Measurements from ENCODE around the gene MXI1.
A peak's percentile ranks its signal among the peaks of the same experiment; 100 is the strongest.

MXI1 gene

DNA sequence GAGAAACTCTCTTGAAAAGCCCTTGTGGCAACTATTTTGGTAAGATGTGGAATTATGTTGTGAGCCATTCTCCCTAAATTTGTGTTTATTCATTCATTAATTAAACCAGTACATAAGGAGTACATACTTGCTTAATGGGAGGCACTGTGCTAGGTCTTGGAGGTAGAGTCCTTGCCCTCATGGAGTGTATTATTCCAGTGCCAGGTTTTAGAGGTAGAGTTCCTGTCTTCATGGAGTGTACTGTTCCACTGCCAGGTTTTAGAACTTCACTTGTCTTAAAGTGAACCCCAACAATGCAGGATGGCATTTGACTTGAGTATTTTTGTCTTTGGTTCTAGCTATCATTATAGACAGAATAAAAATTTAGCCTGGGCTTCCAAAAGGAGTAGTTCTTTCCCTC, 8.8 kb downstream of the MXI1 start:
- no peak for DNase-seq (ENCODE audit: low spot score)

DNA sequence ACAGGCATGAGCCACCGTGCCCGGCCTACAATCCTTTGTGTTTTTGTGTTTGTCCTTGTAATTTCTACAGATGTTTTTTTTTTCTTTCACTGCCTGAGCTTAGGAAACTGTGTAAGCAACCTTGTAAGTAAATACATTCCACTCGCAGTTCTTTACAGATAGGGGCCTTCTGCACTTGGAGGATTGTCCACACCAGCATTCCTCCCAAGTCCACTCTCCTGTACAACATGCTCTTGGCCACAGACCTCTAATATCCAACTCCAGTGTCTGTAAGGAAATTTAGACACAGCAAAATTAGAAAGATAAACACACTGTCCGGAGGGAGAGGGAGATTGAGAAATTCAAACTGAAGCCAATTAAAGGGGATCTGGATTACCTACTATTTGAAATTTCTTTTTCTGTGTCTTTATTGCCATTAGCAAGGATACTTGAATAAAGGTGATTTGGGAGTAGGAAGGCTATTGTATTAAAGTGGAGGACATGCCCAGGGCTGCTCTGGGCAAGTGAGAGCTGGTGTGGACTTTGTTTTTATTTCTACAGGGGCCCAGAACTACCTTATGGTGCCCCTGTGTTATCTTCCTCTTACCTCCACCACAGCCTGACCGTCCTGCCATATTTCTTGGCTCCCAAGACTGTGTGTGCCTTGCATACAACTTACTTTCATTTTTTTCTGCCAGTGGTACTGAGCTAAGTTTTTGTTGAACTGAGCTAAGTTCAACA, 9.7 kb downstream of the MXI1 start:
- DNase-seq (ENCODE audit: low spot score) = no peak

DNA sequence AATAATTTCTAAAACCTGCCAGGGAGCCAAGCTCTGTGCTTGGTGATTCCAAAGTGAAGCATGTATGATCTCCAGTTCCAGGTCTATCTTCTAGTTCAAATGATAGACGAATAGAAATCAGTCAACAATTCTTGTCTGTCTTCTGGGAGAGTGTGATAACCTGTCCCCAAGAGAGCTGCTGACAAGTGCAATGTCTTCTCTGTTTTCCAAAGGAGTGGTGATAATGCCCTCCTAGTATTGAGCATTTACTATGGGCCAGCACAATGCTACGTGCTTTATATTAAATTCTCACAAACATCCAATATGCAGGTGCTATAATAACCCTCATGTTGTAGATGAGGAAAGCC, 10.2 kb downstream of the MXI1 start:
- DNase-seq (ENCODE audit: low spot score) = no peak

DNA sequence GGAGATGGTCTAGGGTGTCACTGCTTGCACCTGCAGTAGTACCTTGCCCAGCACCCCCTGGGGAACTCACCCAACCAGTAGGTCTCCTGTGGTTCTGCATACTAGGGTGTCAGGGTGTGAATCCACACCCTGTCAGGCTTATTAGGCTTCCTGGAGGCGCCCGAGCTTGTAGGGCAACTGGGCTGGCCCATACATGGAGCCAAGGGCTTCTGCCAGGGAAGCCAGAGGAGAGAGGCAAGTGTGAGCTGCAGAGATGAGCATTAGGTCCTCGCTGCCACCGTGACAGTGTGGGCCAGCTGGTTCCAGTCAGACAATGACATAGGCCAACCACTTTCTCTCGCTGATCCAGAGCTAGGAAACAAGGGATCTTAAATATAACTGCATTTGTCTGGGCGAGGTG, 11.2 kb downstream of the MXI1 start:
- no peak for DNase-seq (ENCODE audit: low spot score)

DNA sequence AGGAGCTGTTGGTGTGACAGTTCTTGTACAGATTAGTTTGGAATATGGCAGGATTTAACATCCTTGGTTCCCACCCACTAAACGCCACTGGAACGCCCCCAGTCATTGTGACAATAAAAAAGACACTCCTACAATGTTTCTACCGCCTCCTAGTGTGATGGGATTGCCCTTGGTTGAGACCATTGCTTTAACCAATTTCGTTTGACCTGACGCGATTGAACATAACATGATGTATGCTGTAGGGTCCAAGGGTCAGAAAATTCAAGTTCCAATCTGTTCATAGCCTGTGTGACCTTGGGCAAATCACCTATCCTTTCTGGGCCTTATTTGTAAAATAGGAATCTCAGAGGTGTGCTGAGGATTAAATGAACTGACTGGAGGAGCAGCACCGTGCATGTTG, 12.5 kb downstream of the MXI1 start:
- no peak for DNase-seq (ENCODE audit: low spot score)

DNA sequence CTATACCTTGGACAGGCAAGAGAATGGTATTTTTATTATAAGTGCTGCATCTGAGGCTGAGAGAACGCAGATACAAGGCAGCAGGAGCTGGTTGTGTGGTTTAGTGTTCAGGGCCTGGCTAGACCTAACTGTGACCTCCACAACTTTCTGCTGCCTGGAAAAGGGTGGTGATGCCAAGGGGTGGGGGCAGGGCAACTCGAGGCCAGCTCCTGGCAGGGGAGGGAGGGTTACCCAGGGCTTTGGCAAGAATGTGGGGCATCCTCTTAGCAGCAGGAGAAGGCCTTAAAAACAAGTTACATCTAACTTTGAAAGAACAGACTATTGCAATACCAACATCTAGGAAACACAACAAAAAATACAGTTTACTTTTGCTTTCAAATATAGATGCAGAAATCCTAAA, 13.0 kb downstream of the MXI1 start:
- no peak for DNase-seq (ENCODE audit: low spot score)

DNA sequence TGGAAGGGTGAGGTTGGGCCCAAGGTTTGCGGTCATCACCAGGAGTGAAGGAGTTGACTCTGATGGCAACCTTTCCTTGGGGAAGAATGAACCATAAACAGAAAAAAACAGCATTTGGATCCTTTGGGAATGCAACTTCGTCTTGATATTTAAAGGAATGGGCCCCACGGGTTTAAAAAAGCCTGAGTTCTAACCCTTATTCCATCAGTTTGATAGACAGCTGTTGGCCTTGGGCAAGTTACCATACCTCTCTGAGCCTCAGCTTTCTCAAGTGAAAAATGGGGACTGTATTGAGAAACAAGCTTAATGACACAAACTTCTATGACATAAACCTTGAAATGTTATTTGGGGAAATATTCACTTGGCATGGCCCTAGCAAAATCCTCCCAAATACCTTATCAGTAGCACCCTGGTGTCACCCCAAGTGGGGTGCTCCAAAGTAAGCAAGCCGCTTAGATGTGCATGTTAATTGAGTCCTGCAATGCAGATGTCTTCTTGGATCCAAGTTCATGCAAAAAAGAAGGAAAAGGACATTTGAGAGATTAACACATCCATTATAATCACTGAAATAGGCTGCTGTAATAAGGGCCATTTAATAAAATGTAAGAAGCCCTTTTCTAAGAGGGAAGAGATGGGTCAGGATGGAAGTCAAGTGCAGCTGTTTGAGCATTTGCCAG, 13.8 kb downstream of the MXI1 start:
- DNase-seq (ENCODE audit: low spot score) = no peak

DNA sequence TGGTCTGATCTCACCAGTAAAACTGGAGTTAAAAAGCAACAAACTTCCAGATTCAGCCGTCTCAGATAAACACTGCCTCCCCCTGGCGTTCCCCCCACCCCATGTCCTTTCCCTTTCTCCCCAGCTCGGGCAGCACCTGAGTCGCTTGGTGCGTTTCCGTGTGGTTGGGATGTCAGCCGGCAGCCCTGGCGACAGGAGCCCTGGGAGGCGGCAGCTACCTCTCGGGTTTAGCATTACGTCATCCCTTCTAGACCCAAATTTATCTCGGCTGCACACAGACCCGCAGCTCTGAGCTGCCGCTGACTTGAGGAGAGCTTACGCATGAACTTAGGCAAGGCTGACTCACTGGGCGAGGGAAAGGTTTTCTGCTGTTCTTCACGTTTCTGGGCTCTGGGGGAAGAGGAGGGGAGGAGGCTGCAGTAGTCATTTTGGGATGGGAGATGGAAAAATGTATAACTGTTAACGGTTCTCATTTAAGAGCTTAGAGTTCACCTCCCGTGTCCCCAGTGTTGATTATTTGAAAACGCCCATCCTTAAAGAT, 14.4 kb downstream of the MXI1 start:
- DNase-seq (ENCODE audit: low spot score) = peak; percentile 79

DNA sequence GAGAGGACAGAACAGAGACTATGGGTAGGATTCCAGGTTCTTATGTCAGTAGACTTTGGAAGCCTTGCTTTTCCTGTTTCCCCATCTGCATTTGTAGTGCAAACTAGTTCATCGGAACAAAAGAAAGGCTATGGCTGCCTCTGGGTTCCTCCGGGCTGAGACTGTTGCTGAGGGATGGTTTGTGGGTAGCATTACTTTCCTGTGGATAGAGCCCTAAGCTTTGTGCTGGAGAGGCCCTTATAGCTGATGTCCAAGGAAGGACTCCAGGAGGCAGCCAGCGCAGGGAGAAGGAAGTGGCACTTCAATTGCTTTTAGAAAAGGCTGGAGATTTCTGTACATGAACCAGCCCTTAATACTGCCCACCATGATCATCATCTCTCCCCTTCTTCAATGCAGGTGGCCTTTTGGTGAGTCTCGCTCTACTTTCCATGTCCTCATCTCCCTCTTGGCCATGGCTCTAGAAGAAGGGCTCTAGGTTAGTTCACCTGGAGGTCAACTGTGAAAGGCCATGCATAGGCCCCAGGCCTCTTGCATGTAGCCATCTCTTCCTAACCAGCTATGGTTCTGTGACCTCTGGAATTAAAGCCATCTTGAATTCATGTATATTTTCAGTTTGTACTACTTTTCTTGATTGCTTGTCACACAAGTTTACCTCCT, 15.4 kb downstream of the MXI1 start:
- DNase-seq (ENCODE audit: low spot score) = no peak

DNA sequence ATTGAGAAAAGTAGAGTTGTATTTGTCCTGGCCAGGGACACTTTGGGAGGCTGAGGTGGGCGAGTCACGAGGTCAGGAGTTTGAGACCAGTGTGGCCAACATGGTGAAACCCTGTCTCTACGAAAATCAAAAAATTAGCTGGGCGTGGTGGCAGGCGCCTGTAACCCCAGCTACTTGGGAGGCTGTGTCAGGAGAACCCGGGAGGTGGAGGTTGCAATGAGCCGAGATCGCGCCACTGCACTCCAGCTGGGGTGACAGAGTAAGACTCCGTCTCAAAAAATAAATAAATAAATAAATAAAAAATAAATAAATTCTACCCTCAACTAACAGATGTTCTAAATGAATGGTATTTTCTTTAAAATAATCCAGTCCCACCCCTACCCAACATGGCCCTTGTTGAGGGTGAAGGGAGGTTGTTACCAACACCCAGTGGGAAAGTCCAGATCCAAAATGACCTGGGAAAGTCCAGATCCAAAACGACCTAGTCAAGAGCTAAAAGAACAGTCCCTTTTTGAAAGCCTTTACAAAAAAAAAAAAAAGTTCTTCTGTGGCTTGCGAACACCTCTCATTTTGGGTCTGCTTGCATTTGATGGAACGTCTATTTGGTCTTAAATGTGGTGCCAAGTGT, 16.0 kb downstream of the MXI1 start:
- no peak for DNase-seq (ENCODE audit: low spot score)

DNA sequence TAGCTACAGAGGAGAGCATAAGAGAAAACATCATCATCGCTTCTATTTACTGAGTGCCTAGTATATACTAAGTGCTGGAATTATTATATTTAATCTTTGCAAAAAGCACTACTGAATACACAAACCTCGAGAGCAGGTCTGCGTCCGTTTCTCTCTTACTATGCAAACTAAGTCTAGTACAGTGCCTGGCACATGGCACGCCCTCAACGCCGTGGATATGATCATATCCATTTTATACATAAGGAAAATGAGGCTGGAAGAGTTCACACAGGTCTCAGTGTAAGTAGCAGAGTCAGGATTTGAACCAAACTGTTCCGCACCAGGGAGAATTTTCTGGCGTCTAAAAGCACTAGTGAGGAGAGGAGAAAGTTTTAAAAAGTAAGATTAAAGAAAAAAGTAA, 17.6 kb downstream of the MXI1 start:
- DNase-seq (ENCODE audit: low spot score) = no peak

DNA sequence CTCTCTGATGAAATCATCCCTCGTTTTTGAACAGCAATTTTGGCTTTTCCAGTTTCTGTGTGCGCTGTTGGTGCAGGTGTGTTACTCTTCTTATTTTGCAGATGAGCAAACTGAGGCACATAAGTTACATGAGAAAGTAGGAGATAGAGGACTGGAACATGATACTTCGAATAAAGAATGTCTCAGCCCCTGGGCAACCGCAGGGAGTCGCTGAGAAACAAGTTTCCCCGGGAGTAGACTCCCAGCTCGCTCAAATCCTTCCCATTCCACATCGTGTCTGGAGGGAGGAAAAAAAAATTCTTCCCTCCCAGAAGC, 18.0 kb downstream of the MXI1 start:
- no peak for DNase-seq (ENCODE audit: low spot score)

DNA sequence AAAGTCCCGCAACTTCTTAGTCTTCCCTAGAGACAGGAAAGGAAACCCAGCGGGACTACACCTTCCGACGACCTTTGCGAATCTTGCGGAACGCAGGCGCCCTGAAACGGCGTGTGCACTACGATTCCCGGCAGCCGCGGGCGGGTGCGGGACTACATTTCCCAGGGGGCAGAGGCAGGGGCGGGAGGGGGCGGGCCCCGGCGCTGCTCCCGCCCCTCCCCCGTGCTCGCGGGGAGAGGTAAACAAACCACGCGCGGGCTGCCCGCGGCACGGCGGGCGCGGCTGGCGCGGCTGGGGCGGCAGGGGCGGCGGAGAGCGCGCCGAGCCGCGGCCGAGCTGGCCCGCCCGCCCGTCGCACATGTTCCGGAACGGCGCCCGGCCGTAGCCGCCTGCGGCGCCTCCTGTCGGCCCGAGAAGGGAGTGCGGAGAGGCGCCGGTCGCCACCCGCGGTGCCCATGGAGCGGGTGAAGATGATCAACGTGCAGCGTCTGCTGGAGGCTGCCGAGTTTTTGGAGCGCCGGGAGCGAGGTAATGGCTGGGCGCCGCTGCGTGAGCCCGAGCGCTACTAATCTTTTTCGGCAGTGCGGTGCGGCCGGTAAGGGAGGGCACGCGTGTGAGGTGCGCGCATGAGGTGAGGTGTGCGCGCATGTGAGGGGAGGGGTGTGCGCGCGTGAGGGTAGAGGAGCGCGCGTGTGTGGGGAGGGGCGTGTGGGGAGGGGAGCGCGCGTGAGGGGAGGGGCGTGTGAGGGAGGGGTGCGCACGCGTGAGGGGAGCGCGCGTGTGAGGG, 18.5 kb downstream of the MXI1 start:
- peak; percentile 91 for DNase-seq (ENCODE audit: low spot score)

DNA sequence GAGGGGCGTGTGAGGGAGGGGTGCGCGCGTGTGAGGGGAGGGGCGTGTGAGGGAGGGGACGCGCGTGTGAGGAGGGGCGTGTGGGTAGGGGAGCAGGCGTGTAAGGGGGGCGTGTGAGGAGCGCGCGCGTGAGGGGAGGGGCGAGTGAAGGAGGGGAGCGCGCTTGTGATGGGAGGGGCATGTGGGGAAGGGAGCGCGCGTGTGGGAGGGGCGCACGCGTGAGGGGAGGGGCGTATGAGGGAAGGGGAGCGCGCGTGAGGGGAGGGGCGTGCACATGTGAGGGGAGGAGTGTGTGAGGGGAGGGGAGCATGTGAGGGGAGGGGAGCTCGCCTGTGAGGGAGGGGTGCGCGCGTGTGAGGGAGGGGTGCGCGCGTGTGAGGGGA, 19.1 kb downstream of the MXI1 start:
- peak; percentile 84 for DNase-seq (ENCODE audit: low spot score)

DNA sequence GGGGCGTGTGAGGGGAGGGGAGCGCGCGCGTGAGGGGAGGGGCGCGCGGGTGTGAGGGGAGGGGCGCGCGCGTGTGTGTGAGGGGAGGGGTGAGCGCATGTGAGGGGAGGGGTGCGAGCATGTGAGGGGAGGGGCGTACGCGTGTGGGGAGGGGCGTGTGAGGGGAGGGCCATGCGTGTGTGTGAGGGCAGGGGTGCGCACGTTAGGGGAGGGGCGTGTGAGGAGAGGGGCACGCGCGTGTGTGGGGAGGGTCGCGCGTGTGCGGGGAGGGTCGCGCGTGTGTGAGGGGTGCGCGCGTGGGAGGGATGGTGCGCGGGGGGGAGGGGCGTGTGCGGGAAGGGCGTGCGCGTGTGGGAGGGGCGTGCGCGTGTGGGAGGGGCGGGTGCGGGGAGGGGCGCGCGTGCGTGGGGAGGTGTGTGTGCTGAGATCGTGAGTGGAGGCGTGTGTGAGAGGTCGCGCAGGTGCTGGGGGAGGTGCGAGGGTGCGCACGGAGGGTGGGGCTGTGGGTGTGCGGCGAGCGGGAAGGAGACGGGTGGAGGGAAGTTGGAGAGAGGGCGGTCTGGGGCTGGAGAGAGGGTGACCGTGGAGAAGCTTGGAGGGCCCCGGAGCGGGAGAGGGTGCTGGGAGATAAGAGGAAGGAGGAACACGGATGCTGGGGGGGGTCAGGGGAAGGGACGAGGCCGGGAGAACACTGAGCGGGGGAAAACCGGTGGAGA, 19.7 kb downstream of the MXI1 start:
- peak; percentile 84 for DNase-seq (ENCODE audit: low spot score)

DNA sequence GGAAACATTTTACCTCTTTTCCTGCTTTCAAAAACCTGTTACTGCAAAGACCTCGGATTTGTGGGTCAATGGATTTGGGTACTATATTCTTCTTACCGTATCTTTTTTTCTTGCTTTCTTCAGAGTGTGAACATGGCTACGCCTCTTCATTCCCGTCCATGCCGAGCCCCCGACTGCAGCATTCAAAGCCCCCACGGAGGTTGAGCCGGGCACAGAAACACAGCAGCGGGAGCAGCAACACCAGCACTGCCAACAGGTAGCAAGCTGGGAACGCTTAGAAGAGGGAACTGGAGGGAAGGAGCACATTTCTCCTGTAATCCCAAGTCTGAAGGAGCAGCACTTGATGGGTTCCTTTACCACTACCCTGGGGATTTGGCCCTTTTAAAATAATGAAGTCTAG, 20.7 kb downstream of the MXI1 start:
- no peak for DNase-seq (ENCODE audit: low spot score)

DNA sequence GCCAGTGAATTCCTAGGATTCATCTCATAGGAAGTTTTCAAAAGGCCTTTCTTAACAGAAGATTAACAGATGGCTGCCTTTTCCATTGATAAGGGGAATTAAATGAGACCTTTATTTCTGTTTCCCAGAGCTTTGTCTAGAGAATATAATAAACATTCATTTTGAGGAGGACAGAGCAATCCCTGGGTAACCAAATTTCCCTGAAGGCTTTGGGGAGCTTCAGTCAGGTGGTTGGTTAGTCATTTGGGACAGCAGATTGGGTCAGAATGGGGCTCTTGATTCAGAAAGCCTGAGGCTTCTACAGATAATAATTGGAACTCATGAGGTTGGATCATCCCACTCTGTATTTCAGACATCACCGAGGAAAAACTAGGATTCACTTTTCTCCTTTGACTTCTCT, 21.8 kb downstream of the MXI1 start:
- no peak for DNase-seq (ENCODE audit: low spot score)

DNA sequence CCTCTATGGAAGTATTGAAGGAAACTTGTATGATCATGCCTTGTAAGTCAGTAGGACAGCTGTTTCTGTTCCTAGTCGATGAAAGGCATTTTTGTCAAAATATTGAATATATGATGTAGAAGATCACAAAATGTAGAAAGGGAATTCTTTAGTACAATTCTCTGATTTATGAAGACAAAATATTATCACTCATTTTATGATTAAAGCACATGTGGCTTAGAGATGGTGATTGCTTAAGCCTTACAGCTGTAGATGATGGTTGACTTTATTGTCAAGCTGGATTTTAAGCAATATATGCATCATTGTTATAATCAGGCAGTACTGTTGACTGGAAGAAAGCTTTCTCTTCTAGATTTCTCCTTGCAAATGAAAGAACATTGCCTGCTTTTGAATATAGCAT, 26.4 kb downstream of the MXI1 start:
- DNase-seq (ENCODE audit: low spot score) = no peak

DNA sequence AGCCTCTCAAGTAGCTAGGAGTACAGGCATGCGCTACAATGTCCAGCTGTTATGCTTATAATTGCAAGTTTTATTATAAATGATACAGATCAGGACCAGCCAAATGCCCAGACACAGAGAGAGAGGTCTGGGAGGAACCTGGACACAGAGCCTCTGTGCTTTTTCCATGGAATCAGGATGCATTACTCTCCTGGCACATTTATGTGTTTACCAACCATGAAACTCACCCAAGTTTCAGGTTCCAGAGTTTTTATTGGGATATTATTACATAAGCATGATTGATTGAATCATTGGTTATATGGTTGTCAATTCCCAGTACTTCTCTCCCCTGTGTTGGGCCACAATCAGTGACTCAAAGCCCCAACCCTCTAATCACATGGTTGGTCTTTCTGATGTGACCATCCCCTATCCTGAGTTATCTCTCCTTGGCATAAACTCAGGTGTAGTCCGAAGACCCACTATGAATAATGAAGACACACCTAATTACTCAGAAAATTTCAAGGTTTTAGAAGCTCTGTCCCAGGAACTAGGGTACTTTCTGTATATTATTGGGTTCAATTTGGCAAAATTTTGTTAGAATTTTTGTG, 30.6 kb downstream of the MXI1 start:
- DNase-seq (ENCODE audit: low spot score) = no peak

DNA sequence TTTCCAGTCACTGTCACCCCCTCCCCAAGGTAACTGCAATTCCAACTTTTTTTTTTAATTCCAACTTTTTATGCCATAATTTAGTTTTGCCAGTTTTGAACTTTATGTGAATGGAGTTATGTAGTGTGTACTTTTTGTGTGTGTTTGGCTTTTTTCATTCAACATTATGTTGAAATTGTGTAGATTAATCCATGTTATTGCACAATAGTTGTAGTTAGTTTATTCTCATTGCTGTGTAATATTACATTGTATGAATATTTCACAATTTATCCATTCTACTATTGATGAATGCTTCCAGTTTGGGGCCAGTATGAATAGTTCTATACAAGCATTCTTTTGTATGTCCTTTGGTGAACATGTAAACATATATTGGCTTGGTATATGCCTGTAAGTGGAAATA, 32.5 kb downstream of the MXI1 start:
- DNase-seq (ENCODE audit: low spot score) = no peak

DNA sequence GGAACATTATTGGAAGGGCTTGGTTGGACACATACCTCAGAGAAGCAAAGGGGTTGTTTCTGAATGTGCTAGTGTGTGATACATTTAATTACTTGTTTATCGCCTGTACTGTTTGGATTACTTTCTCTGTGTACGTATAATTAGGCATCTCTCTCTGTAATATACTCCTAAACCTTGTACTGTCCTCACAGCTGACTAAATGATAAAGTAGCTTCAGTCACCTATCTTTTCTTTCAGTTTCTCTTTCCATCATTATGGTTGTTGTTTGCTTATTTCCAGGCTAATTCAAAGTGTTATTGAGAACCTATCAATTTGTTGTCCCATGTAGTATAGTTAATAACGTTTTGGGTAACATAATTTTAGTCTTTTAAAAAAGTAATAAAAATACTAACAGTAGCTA, 34.0 kb downstream of the MXI1 start:
- DNase-seq (ENCODE audit: low spot score) = no peak

All from CD4-positive, alpha-beta T cell treated with Interleukin-6 at 100 ng/mL for 8 hours (primary cell).